NCI-H774 (cell line): ENCODE data around the gene ARL3.
"Not testable (repeated sequence)": the region's sequence is repeated elsewhere in the genome, so short reads cannot be mapped to it uniquely, and the experiment has no call there.

Experiments
- DNase-seq: peaks from one replicate; lab custom pipeline; 2025; lab: John Stamatoyannopoulos, UW

Gene ARL3

DNA sequence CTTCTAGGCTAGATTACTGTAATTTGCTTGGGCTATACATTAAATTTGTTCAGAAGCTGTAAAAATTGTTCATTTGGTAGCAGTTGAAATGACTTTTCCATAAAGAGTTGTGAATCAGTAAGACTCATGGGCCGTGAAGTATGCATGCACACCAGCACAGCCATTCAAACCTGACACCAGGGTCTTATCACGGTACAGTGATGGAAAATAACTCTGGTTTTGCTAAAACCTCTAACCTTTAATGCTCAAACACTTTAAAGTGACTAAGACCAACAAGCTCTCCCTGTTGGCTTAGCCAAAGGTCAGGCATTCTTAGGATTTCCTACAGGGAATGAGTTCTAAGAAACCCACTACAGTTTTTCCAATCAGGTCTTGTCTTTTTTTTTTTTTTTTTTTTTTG is 11.5 kb downstream of the ARL3 start:
- DNase-seq, result no peak

DNA sequence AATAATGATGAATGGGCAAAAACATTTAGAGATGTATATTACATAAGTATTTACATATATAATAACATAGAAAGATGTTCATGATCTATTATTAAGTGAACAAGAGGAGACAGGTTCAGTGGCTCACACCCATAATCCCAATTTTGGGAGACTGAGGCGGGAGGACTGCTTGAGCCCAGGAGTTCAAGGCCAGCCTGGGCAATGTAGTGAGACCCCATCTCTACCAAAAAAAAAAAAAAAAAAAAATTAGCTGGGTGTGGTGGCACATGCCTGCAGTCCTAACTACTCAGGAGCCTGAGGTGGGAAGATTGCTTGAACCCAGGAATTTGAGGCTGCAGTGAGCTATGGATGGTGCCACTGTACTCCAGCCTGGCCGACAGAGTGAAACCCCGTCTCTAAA is 12.4 kb downstream of the ARL3 start:
- DNase-seq, result no peak

DNA sequence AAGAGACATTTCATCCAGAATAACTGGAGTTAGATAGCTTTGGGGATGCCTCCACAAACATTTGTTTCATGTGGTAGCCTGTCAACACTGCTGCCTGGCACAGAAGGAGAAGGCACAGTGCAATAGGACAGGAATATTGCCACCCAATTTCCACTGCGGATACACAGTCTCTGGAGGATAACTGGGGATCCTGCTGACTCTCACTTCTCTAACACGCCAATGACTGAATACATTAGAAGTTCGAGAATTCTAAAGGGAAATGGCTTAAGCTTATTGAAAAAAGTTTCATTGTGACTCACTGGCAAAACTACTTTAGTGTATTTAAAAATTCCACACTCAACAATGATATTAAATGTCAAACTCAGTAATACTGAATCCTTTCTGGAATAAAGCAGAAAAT is 12.9 kb downstream of the ARL3 start:
- DNase-seq, result no peak

DNA sequence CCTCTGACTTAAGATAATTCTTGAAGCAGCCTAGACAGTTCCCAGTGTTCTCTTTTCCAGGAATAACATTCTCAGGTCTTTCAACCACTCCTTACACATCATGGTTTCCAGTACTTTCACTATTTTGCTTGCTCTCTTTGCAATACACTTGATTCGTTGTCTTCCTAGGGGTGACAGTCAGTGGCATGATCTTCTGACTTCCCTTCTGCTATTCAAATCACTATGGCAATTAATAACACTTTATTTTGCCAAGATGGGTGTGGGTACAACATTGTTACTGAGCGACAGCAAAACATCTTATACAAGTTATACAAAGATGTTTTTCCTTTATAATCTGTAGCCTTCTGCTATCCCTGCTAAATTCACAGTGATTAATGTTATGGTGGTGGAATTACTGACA is 15.3 kb downstream of the ARL3 start:
- no peak for DNase-seq

DNA sequence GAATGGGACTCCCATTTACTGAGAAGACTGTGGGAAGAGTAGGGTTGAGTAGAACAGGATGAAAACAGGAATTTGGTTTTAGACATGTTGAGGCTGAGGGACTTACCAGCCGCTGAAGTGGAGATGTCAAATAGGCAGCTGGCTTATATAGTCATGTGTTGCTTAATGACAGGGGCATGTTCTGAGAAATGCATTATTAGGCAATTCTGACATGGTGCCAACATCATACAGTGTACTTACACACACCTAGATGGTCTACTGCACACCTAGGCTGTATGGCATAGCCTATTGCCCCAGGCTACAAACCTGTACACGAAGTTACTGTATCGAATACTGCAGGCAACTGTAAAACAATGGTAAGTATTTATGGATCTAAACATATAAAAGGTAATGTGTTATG is 17.5 kb downstream of the ARL3 start:
- DNase-seq, result no peak

DNA sequence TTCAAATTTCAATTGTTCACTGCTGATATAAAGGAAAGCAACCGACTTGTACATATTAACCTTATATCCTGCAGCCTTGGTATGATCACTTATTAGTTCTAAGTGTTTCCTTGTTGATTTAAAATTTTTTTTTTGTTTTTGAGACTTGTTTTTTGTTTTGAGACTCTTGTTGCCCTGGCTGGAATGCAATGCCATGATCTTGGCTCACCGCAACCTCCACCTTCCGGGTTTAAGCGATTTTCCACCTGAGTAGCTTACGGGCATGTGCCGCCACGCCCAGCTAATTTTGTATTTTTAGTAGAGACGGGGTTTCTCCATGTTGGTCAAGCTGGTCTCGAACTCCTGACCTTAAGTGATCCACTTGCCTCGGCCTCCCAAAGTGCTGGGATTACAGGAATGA is 18.8 kb downstream of the ARL3 start:
- DNase-seq, result not testable (repeated sequence)

DNA sequence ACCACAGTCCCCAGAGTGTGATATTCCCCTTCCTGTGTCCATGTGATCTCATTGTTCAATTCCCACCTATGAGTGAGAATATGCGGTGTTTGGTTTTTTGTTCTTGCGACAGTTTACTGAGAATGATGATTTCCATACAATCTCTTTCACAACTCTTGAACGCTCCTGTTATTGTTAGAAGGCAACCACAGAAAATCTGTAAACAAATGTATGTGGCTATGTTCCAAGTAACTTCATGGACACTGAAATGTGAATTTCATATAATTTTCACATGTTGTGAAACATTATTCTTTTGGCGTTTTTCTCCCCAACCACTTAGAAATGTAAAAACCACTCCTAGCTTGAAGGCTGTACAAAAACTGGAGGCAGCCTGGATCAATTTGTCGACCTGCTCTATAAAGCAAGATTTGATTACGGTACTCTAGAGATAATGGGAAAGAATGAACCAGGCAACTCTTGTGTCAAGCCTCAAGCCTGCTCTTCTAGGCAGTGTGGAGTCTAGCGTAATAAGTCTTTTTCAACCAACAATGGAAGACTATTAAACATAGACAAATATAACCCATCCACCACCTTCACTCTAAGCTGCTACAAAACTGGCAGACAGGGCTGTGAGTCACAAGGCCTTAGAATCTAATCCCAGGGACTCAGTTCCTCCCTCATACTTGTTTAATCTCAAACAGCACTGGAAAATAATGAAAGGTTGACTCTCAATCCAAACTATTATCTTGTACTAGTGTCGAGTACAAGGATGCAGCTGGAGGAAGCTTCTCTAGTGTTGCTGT is 22.7 kb downstream of the ARL3 start:
- DNase-seq, result no peak

DNA sequence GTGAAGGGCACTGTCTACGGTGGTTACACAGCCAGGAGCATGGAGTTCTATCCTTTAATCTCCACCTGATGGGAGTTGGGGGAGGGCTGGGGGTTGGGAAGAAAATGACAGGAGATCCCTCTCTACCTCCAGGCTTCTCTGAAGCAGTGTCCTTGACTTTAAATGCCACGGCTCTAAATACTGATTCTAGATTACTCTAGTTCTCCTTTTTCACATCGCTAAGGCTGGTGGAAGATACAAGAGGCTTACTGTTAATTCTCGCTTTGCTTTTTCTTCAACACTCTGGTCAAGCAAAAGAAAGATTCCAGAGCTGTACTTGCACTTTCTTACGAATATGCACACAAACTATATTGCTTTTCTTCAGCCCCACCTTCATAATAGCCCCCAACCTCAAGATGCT is 30.5 kb downstream of the ARL3 start:
- DNase-seq, result no peak

DNA sequence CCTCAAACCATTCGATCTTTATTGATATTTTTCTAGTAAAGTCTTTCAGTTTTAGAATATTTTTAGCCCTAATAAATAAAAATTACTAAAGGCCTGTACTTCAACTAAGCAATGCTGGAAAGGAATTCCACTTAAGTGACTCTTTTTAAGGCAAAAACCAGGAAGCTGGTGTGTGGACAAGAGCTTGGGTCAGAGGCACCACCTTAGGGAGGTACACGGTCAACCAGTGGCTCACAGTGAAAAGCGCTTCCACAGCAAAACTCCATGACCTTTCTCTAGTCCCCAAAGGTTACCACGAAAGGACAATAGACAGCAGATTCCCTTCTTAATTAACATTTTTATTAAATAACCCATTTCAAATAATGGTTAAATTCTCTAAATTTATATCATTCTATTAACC is 31.2 kb downstream of the ARL3 start:
- DNase-seq, result no peak

DNA sequence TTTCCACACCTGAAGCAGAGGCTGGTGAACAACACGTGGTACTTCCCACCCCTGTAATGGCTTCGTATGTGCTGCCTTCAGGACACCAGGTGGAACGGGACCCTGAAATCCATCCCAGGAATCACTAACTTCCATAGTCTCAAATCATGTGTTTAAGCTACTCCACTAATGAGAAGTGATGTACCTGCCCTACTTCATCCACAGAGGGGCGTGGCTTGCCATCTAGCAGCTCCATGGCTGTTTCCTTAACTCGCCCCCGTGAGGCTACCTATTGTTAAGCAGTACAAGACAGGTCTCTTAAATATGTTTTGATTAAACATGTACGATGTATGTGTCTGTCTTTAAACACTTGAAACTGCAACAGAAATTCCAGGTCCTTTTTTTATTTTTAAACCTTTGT is 31.8 kb downstream of the ARL3 start:
- DNase-seq, result no peak

DNA sequence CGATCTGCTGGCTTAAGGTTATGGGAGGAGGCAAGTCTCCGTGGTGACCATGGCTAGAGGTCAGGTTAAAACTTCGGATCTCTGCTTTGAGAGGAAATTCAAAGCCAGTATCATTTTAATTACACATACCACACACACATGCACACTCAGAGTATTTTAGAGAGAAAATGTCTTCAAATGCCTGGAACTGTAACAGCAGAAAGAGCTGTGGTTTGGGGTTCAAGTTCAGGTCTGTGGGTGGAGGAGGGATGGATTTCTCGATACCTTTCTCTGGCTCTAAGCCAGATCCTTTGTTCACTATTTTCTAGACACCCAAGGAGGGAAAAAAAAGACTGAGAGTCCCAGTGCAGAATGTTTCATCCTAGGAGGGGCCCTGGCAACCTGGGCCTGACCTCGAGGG is 32.5 kb downstream of the ARL3 start:
- no peak for DNase-seq

DNA sequence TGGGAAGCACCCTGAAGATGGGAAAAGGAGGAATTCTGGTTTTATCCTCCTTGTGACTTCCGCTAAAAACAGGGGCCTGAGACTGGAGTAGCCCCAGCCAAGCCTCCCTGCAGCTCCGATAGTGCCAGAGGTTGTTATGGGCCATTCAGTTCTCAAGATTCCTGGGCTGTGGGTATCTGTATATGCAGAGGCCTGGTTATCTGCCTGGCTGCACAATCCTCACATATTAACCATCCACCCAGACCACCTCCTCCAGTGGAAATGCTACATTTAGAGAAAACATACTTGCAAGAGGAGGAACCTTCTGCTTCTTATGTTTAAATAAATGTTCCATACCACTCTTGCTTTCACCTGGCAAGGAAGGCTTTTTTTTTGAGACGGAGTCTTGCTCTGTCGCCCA is 34.6 kb downstream of the ARL3 start:
- DNase-seq, result no peak

DNA sequence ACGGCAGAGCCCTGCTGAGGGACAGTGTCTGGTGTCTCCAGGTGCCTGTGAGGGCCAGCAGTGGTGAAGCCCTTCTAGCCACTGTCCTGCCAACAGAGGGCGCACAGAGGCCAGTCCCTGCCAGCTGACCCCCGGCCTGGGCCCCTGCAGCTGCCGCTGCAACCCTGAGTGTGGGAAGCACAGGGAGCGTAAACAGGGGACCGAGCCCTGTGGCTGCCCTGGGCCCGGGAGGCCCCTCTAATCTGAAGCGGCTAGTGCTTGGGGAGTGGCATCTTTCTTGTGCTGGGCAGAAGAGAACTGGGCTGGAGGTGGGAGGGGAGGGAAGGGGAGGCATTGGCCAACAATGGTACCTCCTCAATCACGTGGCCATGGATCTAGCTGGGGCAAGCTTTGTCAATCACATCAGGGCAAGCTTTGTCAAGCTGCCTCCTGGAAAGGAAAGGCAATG is 35.3 kb downstream of the ARL3 start:
- peak; percentile 19 for DNase-seq

DNA sequence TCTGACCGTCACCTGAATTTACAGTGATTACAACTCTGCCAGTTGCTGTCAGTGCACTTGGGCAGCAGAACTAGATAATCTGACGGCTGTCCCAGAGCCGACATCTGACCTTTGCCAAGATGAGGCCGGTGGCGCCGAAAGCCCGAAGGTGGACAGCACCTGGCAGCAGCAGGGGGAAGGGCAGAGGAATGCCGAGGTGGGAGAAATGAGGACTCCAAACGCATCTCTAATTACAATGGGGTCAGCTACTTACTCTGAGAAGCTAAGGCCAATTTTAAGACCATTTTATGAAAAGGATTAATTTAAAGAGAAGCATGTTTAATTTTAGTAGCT is 36.2 kb downstream of the ARL3 start:
- no peak for DNase-seq

DNA sequence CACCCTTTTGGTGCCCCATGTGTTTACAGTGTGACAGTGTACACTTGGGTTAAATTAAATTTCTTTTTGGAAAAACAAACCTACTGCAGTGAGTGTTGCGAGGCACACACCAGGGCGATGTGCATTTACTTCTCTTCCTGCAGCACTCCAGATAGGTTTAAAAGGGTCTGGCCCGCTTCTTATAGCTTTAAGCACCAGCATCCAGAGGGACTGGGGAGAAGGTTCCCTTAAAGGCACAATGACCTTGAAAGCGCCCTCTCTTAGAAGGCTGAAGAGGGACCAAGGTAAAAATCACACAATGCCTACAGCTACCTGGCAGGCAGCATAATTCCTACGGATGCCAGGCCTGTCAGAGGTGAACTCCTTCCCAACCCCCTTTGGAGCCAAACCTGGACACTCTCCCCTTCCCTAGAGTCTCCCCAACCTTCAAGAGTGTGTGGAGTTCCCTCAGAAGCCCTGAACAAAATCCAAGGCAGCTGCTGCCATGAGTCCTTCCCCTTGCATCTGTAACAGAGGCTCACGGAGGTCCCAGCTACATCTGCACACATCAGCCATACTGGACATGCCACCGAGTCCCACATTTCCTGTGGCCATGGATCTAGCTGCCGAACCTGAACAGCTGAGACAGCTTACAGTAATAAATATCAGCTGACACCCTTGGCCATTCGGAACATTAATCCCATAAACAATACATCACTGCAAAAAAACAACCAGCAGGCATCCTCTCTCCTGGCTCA is 36.7 kb downstream of the ARL3 start:
- DNase-seq, result no peak

DNA sequence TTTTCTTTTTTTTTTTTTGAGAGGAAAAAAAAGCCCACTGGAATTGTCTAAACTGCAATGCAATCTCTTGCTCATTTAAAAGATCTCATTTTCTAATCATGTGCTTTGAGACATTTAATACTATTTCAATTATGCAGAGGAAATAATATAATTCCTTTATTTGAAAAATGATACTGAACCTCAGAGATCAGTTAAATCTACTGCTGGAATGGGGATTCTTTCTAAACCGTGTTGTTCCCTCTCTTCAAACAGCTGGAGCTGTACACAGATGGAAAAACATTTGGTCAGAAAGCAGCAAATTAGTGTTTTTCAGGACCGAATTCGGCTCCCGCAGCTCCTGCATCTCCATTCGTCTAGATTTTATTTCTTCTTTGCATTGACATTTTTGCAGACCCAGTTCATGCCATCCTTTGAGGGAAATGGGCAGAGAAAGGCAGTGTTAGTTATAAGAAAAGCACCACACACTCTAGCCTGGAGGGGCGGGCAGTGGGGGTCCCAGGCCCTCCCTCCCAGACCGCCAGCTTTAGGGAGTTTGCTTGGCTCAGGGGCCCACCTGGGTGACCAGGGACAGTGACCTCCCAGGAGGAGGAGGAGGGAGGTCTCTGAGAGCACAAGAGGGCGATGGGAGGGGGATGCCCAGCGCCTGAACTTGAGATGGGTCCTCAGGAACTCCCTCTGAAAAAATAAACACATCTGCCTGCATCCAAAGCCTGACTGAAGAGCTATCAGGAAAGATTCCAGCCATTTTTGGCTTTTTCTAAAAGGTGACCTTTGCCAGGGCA is 37.5 kb downstream of the ARL3 start:
- DNase-seq, result no peak

DNA sequence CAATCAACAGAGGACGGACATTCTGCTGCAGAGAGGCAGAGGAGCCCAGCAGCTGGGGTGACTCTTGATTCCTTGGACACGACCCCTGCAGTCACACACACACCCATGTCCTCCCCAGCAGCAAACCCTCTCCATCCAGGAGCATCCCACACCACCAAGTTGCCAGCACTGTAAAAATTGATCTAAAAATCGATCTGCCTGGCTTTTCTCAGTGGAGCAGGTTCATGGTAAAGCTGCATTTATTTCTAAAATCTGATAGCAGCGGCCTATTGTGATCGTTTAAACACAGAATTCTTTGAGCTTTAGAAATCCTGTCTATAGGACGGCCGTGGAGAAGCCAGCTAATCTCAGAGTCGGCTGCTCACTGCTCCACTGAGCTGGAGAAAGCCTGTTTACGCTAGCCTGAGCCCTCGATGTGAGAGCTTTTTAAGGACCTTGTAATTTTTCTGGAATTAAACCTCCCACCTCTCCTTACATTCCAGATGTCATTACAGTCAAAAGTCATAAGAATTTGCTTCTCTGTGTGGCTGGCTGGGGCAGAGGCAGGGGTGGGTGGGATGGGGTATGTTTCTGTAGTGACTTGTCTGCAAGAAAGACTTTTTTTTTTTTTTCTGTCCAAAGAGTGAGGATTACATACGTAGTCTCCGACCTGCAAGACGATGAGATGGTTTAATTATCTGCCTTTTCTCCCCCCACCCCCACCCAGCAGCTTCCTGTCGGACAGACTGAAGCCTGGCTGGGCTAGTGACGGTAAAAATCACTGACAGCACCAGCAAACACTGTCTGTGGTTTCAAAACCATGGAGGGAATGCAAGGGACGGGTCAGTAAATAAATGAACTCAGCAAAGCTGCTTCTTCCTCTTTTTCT is 38.3 kb downstream of the ARL3 start:
- DNase-seq, result no peak

DNA sequence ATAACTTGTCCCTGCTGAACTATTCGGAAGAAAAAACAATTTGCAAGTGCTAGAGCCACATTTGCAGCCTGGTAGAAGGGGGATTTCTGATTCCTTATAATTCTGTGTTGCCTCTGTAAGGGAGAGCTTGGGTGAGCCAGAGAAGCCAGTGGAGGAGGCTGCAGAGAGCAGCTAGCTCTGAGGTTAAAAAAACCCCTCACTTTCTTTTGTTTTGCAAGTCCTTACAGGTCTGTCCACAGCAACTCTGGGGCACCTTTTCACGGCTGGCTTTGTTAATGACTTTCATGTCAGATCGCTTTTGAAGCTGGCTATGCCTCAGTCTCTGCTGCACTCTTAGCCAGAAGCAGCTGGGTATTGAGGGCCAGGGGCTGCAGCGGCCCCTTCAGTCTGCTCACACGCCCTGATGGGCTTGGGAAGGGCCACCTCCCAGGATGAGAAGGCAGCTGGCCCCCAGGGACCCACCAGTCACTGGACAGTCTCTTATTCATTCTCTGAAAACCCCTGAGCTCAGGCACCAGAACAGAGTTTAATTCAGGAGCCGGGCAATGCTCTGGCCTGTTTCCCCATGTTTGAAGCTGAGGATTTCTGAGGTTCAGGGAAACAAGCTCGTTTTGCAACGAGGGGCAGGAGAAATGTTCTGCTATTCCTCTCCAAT is 39.1 kb downstream of the ARL3 start:
- no peak for DNase-seq

DNA sequence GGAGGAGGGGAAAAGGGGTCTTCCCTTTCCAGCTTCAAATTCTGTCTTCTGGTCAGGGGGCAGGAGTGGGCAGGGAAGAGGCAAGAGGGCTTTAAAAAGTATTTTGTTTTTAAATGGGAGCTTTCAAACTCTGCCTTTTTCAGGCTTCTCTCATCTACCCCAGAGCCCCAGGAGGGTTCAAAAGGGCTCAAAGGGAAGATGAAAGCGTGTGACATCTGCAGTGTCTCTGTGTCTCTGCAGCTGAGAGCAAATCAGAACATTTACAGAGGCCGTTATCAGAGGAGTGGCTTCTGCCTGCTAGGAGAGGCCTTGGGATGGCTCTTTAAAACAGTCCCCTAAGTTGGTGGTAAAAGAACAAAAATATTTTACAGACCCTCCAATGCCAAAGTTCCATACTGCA is 39.6 kb downstream of the ARL3 start:
- DNase-seq, result no peak

DNA sequence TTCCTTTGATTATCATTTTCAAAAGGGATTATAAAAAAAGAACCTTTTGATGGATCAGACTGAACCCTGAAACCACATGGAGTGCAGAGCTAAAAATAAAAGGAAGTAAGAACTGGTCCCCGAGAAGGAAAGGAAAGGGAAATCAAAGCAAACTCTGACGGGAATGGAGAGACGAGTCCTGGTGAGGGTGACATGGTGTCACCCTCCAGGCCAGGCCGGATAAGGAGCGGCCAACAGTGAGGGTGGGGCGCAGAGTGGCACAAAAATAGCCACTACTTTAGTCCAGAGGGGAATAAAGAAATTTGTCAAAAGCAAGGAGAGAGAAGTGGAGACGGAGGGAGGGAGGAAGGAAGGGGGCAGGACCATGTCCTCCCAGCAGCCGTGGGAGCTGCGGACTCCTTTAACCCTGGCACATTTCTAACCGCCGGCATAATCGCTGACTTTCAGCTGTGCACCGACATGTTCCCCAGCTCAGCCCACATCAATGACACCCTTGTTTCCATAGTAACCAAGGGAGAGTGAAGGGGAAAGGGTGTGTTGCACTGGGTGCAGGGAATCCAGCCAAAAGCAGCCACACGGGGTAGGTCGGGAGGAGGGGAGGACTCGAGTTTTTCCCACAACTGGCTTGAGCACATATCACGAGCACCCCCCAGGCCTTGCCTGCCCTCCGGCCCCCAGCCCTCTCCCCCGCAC is 40.2 kb downstream of the ARL3 start:
- DNase-seq, result no peak

DNA sequence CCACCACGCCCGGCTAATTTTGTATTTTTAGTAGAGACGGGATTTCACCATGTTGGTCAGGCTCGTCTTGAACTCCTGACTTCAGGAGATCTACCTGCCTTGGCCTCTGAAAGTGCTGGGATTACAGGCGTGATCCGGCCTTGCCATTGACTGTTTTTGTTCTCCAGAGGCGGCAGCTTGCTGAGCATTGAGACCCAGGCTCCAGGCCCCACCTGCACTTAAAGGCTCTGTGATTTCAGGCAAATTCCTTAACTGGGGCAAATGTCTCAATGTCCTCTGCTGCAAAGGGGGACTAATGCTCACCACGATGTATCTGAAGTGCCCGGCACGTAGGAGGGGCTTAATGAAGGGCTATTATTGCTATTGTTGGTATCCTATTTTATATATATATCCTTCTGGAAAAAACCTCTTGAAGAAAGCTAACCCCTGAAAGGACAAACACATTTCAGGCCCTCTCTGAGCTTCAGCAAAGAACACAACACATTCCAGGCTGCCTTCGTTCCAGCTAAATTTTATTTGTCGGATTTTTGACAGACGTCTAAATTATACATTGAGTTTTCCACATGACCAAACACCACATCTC is 40.9 kb downstream of the ARL3 start:
- DNase-seq, result no peak
